ENCODE measurements around the gene XAF1. TPM values are rescaled to one million over a fixed set of nuclear protein-coding genes. Genes with fewer than 3 reads are reported as not detected.

The XAF1 gene
- total and polyA plus RNA-seq, 2 experiments from 2014 or later: not detected

GRCh38 chr17:6800422-6801027 lies 44.7 kb downstream of the XAF1 start:
- no peak overlapping the region for H3K27ac ChIP-seq (ENCODE audit: low read depth)
- no peaks in the 10 kb centered on the region for H3K27me3 ChIP-seq (ENCODE audit: insufficient read depth)
- Mint-ChIP-seq H3K36me3 (ENCODE audit: low read depth) (no peaks in the 10 kb centered on the region), H3K27me3 (ENCODE audit: insufficient read depth, low read depth, poor library complexity) (peaks cover 2% of the 10 kb centered on the region), H3K4me3 (no peak overlapping the region), H3K4me1 (peaks cover 22% of the 10 kb centered on the region), H3K9me3 (no peaks in the 10 kb centered on the region; the same call in 2 of the 3 replicates), H3K27ac (no peak overlapping the region)
- peak overlapping the region; percentile 19 for H2AFZ ChIP-seq
- H3F3A ChIP-seq (replicated peaks; ENCODE audit: low read depth): no peaks in the 10 kb centered on the region
- H3K9me2 ChIP-seq (ENCODE audit: insufficient read depth): peaks cover 12% of the 10 kb centered on the region; the same call in 1 of the 2 replicates
- H3K36me3 ChIP-seq (ENCODE audit: insufficient read depth): no peaks in the 10 kb centered on the region
- H3K79me2 ChIP-seq (replicated peaks; ENCODE audit: insufficient read depth): no peaks in the 10 kb centered on the region
- H3K4me3 ChIP-seq: no peak overlapping the region
- peak; percentile 87 for ATAC-seq
- H4K20me1 ChIP-seq (replicated peaks; ENCODE audit: insufficient read depth): no peaks in the 10 kb centered on the region
- H3K4me1 ChIP-seq (ENCODE audit: insufficient read depth): peaks cover 15% of the 10 kb centered on the region
- no peak overlapping the region for H3K4me2 ChIP-seq
- peak; percentile 20 to 44; a peak in 3 of 4 replicates for TF ChIP-seq CTCF (conservative IDR thresholded peaks at IDR 0.05; ENCODE audit: low read depth in 2 of 2)
- TF ChIP-seq ZNF331 (CRISPR knock-in tag; IDR thresholded peaks at IDR 0.05; ENCODE audit: low read depth): no peak
- peak; percentile 69 for DNase-seq (ENCODE audit: low spot score)

DNA sequence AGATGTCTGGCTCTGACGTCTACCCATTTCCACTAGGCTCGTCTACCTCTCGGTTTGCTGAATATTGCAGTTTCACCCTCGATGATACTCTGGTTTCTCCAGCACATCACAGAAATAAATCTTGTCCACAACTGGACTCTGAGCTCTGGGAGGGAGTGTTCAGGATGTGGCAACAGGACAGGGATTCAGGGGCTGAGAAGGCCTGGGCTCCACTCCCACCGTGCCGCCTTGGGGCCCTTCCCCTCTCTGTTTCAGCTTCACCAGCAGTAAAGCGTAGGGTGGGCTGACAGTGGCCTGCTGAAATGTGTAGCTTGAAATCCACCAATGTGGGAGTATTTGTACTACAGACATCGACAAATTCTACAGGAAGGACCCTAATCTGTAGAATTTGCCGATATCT lies 55.7 kb downstream of the XAF1 start:
- no peaks in the 10 kb centered on the region for H3K4me1 Mint-ChIP-seq
- H3K4me3 ChIP-seq: no peak overlapping the region
- H3F3A ChIP-seq (replicated peaks; ENCODE audit: low read depth): no peaks in the 10 kb centered on the region
- H3K27me3 ChIP-seq (ENCODE audit: insufficient read depth): no peaks in the 10 kb centered on the region
- H3K36me3 Mint-ChIP-seq (ENCODE audit: low read depth): no peaks in the 10 kb centered on the region; the same call in 2 of the 3 replicates
- H4K20me1 ChIP-seq (replicated peaks; ENCODE audit: insufficient read depth): no peaks in the 10 kb centered on the region
- no peak for DNase-seq (ENCODE audit: low spot score)
- ATAC-seq: no peak
- H3K36me3 ChIP-seq (ENCODE audit: insufficient read depth): no peaks in the 10 kb centered on the region
- no peaks in the 10 kb centered on the region for H3K27me3 Mint-ChIP-seq (ENCODE audit: insufficient read depth, low read depth, poor library complexity)
- no peak overlapping the region for H3K4me2 ChIP-seq
- peaks cover 27% of the 10 kb centered on the region for H3K9me3 Mint-ChIP-seq
- no peak overlapping the region for H3K27ac ChIP-seq (ENCODE audit: low read depth)
- H3K4me3 Mint-ChIP-seq: no peak overlapping the region
- H3K79me2 ChIP-seq (replicated peaks; ENCODE audit: insufficient read depth): no peaks in the 10 kb centered on the region
- H3K9me2 ChIP-seq (ENCODE audit: insufficient read depth): no peaks in the 10 kb centered on the region
- H2AFZ ChIP-seq: no peak overlapping the region
- H3K27ac Mint-ChIP-seq: no peak overlapping the region
- no peaks in the 10 kb centered on the region for H3K4me1 ChIP-seq (ENCODE audit: insufficient read depth)
- TF ChIP-seq JUNB (IDR thresholded peaks at IDR 0.05; ENCODE audit: unreplicated experiment): no peak
- TF ChIP-seq ZNF114 (CRISPR knock-in tag; IDR thresholded peaks at IDR 0.05): no peak
- no peak for TF ChIP-seq REST (IDR thresholded peaks at IDR 0.05; ENCODE audit: unreplicated experiment)
- no peak for TF ChIP-seq ZNF331 (CRISPR knock-in tag; IDR thresholded peaks at IDR 0.05; ENCODE audit: low read depth)
- TF ChIP-seq NANOG (IDR thresholded peaks at IDR 0.05; ENCODE audit: borderline replicate concordance): no peak
- TF ChIP-seq EZH2phosphoT487 (IDR thresholded peaks at IDR 0.05; ENCODE audit: unreplicated experiment): no peak
- TF ChIP-seq POLR2AphosphoS5 (IDR thresholded peaks at IDR 0.05; ENCODE audit: low read depth): no peak
- TF ChIP-seq, protein P1, sequence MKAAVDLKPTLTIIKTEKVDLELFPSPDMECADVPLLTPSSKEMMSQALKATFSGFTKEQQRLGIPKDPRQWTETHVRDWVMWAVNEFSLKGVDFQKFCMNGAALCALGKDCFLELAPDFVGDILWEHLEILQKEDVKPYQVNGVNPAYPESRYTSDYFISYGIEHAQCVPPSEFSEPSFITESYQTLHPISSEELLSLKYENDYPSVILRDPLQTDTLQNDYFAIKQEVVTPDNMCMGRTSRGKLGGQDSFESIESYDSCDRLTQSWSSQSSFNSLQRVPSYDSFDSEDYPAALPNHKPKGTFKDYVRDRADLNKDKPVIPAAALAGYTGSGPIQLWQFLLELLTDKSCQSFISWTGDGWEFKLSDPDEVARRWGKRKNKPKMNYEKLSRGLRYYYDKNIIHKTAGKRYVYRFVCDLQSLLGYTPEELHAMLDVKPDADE (IDR thresholded peaks at IDR 0.05): no peak
- no peak for TF ChIP-seq STAT1 (IDR thresholded peaks at IDR 0.05; ENCODE audit: unreplicated experiment)
- TF ChIP-seq EZH2 (IDR thresholded peaks at IDR 0.05; ENCODE audit: low read depth, unreplicated experiment): no peak
- TF ChIP-seq CTCF (conservative IDR thresholded peaks at IDR 0.05; ENCODE audit: low read depth in 2 of 2): no peak
